Measurements from ENCODE around the gene CNP. TPM values are rescaled to one million over a fixed set of nuclear protein-coding genes. Genes with fewer than 3 reads are reported as not detected.

Gene CNP
- total RNA-seq (2021; ENCODE audit: unreplicated experiment): 51.2 TPM
- 37.8 and 40.6 TPM in 2 replicates for polyA plus RNA-seq (2012)
- Bru-seq, nascent RNA: percentile 62 among the genes with signal in this experiment
- percentile 83 among the genes with signal in this experiment for BruChase-seq, experiment 1, labeled RNA remaining after a 6-hour chase
- percentile 76 among the genes with signal in this experiment for BruChase-seq, experiment 2, labeled RNA remaining after a 2-hour chase
- long read RNA-seq, full-length matches to known transcripts: 66 of 92 reads
- long read RNA-seq, partial matches to known transcripts: 24 of 92 reads
- long read RNA-seq, other reads (novel, unspliced or antisense): 2 of 92 reads

GRCh38 chr17:41966463-41967140, at the start of gene CNP:
Gene CNP (plus strand): TSS chr17:41966795. CDS start chr17:41966885, 90 bp downstream.
- ChIA-PET CTCF (interaction anchor here (1.0 to 3.0 kb wide), 5 partner anchors 52 to 229 kb away, joined by 3 to 15 read pairs (median 4); partner anchors contain the start of genes DHX58, DNAJC7 and NKIRAS2), POLR2A (interaction anchor here (0.7 to 3.0 kb wide), 8 partner anchors 9 to 172 kb away, joined by 3 to 17 read pairs (median 4); partner anchors contain the start of genes DNAJC7 and NKIRAS2), RAD21 (ENCODE audit: low non-redundant PET in 1 of 2, low total read pairs in 2 of 2, uncharacterized antibody in 2 of 2, unreplicated experiment in 2 of 2) (interaction anchor here (0.6 to 1.5 kb wide), 3 partner anchors 53 to 443 kb away, joined by 3 to 5 read pairs (median 3); partner anchors contain the start of gene NKIRAS2 (in 2 of the 2))
- intact Hi-C loops (cut with micrococcal nuclease): loop anchor here (5.0 kb wide), 1 partner anchor 51 kb away; the partner anchor contains the start of gene DNAJC7
- peaks cover 21% of the 10 kb centered on the region for H3K79me2 ChIP-seq (ENCODE audit: insufficient read depth, low read length)
- H3K4me2 ChIP-seq (ENCODE audit: low read length): peak within 1 kb of the TSS; percentile 82
- H2AFZ ChIP-seq (ENCODE audit: low read depth, low read length, poor library complexity, severe bottlenecking): peak within 1 kb of the TSS; percentile 2
- peaks cover 7 to 22% of the 10 kb centered on the region in 2 experiments for H3K4me1 ChIP-seq (ENCODE audit: control insufficient read depth in 1 of 2, insufficient read depth in 2 of 2, low read length in 2 of 2)
- no peaks in the 10 kb centered on the region for H3K27me3 ChIP-seq (ENCODE audit: insufficient read depth, low read length)
- H3K9me2 ChIP-seq (ENCODE audit: insufficient read depth): no peaks in the 10 kb centered on the region
- H3K27ac ChIP-seq (ENCODE audit: low read depth, low read length): peak within 1 kb of the TSS; percentile 73
- BruUV-seq (replicated peaks): no TSS peak
- H3K36me3 ChIP-seq (ENCODE audit: control insufficient read depth in 1 of 2, insufficient read depth in 2 of 2, low read length in 2 of 2): peaks cover 6 to 16% of the 10 kb centered on the region in 2 experiments; a peak in 2 of 4 replicates
- peak within 1 kb of the TSS; percentile 83 for H3K9ac ChIP-seq (ENCODE audit: low read length)
- DNase-seq (ENCODE audit: low read depth, low spot score): peak; percentile 73
- H4K20me1 ChIP-seq (ENCODE audit: insufficient read depth): no peaks in the 10 kb centered on the region
- peak within 1 kb of the TSS; percentile 54 to 77 for H3K4me3 ChIP-seq (replicated peaks in 1 of 2; ENCODE audit: low read depth in 1 of 2, low read length in 2 of 2)
- no peaks in the 10 kb centered on the region for H3K9me3 ChIP-seq (ENCODE audit: control insufficient read depth in 1 of 2, insufficient read depth in 1 of 2, low read depth in 1 of 2, low read length in 2 of 2)
- peak; percentile 76 for ATAC-seq
- TF ChIP-seq FOSL1 (IDR thresholded peaks at IDR 0.05; ENCODE audit: low read depth): no peak
- TF ChIP-seq ZFX (IDR thresholded peaks at IDR 0.05): peak; percentile 79; the same call in 1 of the 2 replicates
- TF ChIP-seq CEBPB (IDR thresholded peaks at IDR 0.05; ENCODE audit: low read depth): no peak; the same call in 1 of the 2 replicates
- TF ChIP-seq POLR2A (IDR thresholded peaks at IDR 0.05; ENCODE audit: borderline replicate concordance, extremely low read depth, insufficient read depth, insufficient read length): peak; percentile 79
- TF ChIP-seq JUND (IDR thresholded peaks at IDR 0.05): no peak
- no peak for TF ChIP-seq EZH2phosphoT487 (IDR thresholded peaks at IDR 0.05; ENCODE audit: borderline replicate concordance)
- TF ChIP-seq RAD21 (IDR thresholded peaks at IDR 0.05; ENCODE audit: low read depth): no peak
- TF ChIP-seq SP1 (IDR thresholded peaks at IDR 0.05; ENCODE audit: low read depth): peak; percentile 31; the same call in 1 of the 2 replicates
- TF ChIP-seq POLR2AphosphoS5 (IDR thresholded peaks at IDR 0.05; ENCODE audit: low read depth, low read length): peak; percentile 92
- TF ChIP-seq, protein P1, sequence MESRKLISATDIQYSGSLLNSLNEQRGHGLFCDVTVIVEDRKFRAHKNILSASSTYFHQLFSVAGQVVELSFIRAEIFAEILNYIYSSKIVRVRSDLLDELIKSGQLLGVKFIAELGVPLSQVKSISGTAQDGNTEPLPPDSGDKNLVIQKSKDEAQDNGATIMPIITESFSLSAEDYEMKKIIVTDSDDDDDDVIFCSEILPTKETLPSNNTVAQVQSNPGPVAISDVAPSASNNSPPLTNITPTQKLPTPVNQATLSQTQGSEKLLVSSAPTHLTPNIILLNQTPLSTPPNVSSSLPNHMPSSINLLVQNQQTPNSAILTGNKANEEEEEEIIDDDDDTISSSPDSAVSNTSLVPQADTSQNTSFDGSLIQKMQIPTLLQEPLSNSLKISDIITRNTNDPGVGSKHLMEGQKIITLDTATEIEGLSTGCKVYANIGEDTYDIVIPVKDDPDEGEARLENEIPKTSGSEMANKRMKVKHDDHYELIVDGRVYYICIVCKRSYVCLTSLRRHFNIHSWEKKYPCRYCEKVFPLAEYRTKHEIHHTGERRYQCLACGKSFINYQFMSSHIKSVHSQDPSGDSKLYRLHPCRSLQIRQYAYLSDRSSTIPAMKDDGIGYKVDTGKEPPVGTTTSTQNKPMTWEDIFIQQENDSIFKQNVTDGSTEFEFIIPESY (IDR thresholded peaks at IDR 0.05; ENCODE audit: extremely low read depth, insufficient replicate concordance, low read length): peak; percentile 94
- TF ChIP-seq, protein P2, sequence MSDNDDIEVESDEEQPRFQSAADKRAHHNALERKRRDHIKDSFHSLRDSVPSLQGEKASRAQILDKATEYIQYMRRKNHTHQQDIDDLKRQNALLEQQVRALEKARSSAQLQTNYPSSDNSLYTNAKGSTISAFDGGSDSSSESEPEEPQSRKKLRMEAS (IDR thresholded peaks at IDR 0.05): peak; percentile 81
- no peak; the same call in 1 of the 2 replicates for TF ChIP-seq EGR1 (IDR thresholded peaks at IDR 0.05; ENCODE audit: low read depth)
- TF ChIP-seq TCF7L2 (IDR thresholded peaks at IDR 0.05; ENCODE audit: borderline replicate concordance, extremely low read depth, insufficient read depth, insufficient read length): no peak
- TF ChIP-seq SRF (IDR thresholded peaks at IDR 0.05; ENCODE audit: low read depth): no peak
- TF ChIP-seq SIN3A (IDR thresholded peaks at IDR 0.05; ENCODE audit: low read depth): no peak; the same call in 1 of the 2 replicates
- no peak for TF ChIP-seq CBX3 (IDR thresholded peaks at IDR 0.05; ENCODE audit: low read depth)
- TF ChIP-seq ZNF274 (IDR thresholded peaks at IDR 0.05; ENCODE audit: low read depth, low read length): no peak
- TF ChIP-seq ELF1 (IDR thresholded peaks at IDR 0.05; ENCODE audit: borderline replicate concordance, low read depth): no peak
- no peak for TF ChIP-seq REST (IDR thresholded peaks at IDR 0.05; ENCODE audit: low read depth)
- TF ChIP-seq YY1 (IDR thresholded peaks at IDR 0.05; ENCODE audit: extremely low read depth, insufficient replicate concordance, low read depth, low read length): peak; percentile 74
